HEK293 (cell line): ENCODE data around the gene KCNQ1.
"Not testable (repeated sequence)": the region's sequence is repeated elsewhere in the genome, so short reads cannot be mapped to it uniquely, and the experiment has no call there.

Experiments
- CTCF ChIP-seq: fragments of 450-650 bp; formaldehyde crosslinking; IDR thresholded peaks from 2 replicates; pipeline ENCODE4 v1.5.1; 2016; ENCODE audit warnings: missing biosample characterization, missing genetic modification characterization
- HIC1 ChIP-seq: fragments of 450-650 bp; formaldehyde crosslinking; IDR thresholded peaks from 2 replicates; pipeline ENCODE4 v1.5.1; 2016; ENCODE audit warnings: missing biosample characterization, missing genetic modification characterization
- KLF1 ChIP-seq: fragments of 450-650 bp; formaldehyde crosslinking; IDR thresholded peaks from 2 replicates; pipeline ENCODE4 v1.5.1; 2016; ENCODE audit warnings: missing biosample characterization, missing genetic modification characterization
- ZNF121 ChIP-seq: fragments of 450-650 bp; formaldehyde crosslinking; IDR thresholded peaks from 2 replicates; pipeline ENCODE4 v1.5.1; 2016; ENCODE audit warnings: missing biosample characterization, missing genetic modification characterization
- ZNF423 ChIP-seq: fragments of 450-650 bp; formaldehyde crosslinking; IDR thresholded peaks from 2 replicates; pipeline ENCODE4 v1.5.1; 2016; ENCODE audit warnings: missing biosample characterization, missing genetic modification characterization
- ZNF501 ChIP-seq: fragments of 450-650 bp; formaldehyde crosslinking; IDR thresholded peaks from 2 replicates; pipeline ENCODE4 v1.5.1; 2016; ENCODE audit warnings: missing biosample characterization, missing genetic modification characterization

- TF ChIP-seq ZNF121 (tag by site-specific recombination); CTCF (tag by site-specific recombination); ZNF423 (tag by site-specific recombination); KLF1 (tag by site-specific recombination); ZNF501 (tag by site-specific recombination); HIC1: not testable (repeated sequence)
Observed at GRCh38 chr11:2639763-2640162, 195.0 kb downstream of the KCNQ1 start.
